GM19467 (cell line): ENCODE results near the gene NAPEPLD.
"Not testable (repeated sequence)": the region's sequence is repeated elsewhere in the genome, so short reads cannot be mapped to it uniquely, and the experiment has no call there.

Experiments
- ATAC-seq: cut with Tn5 transposase; IDR thresholded peaks from one replicate; pipeline ENCODE4 v1.9.1; 2021; ENCODE audit warnings: mild to moderate bottlenecking, moderate library complexity; ENCODE audit not compliant: unreplicated experiment

The NAPEPLD gene

GRCh38 chr7:103071000-103071399, 77.9 kb downstream of the NAPEPLD start:
- ATAC-seq, result no peak

- no peak for ATAC-seq
Measured at GRCh38 chr7:103068414-103069403, 80.2 kb downstream of the NAPEPLD start.

- ATAC-seq, result no peak
Measured at GRCh38 chr7:103065667-103066066, 83.2 kb downstream of the NAPEPLD start.

GRCh38 chr7:103063895-103064294, 85.0 kb downstream of the NAPEPLD start:
- ATAC-seq, result no peak

- no peak for ATAC-seq
Measured at GRCh38 chr7:103059471-103059870, 89.4 kb downstream of the NAPEPLD start.

GRCh38 chr7:103058122-103058521, 90.8 kb downstream of the NAPEPLD start:
- ATAC-seq, result no peak

GRCh38 chr7:103056006-103056405, 92.9 kb downstream of the NAPEPLD start:
- not testable (repeated sequence) for ATAC-seq

GRCh38 chr7:103051519-103051918, 97.4 kb downstream of the NAPEPLD start:
- ATAC-seq, result no peak
